ENCODE results near the gene RUFY4. TPM values are rescaled to one million over a fixed set of nuclear protein-coding genes. Genes with fewer than 3 reads are reported as not detected.
A peak's percentile ranks its signal among the peaks of the same experiment; 100 is the strongest.
"Not testable (repeated sequence)": the region's sequence is repeated elsewhere in the genome, so short reads cannot be mapped to it uniquely, and the experiment has no call there.

Gene RUFY4, protein sequence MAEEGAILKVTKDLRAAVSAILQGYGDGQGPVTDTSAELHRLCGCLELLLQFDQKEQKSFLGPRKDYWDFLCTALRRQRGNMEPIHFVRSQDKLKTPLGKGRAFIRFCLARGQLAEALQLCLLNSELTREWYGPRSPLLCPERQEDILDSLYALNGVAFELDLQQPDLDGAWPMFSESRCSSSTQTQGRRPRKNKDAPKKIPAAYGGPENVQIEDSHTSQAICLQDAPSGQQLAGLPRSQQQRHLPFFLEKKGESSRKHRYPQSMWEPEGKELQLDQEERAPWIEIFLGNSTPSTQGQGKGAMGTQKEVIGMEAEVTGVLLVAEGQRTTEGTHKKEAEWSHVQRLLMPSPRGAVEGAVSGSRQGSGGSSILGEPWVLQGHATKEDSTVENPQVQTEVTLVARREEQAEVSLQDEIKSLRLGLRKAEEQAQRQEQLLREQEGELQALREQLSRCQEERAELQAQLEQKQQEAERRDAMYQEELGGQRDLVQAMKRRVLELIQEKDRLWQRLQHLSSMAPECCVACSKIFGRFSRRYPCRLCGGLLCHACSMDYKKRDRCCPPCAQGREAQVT
- polyA plus RNA-seq (2011; rRNA removed) (0.04 TPM in 1 of 2 replicates, not detected in the other), polyA plus RNA-seq (2017; fragmentation: RNase III; extraction: RNeasy Plus Mini Kit Qiagen cat#74134 plus additional on column Dnase treatment) (not detected in 3 replicates), polyA minus RNA-seq (2011; rRNA and poly(A)+ RNA removed) (not detected in 2 replicates)
- not detected in 2 replicates for polyA plus RNA-seq (2012; cell fraction: cytosol; rRNA removed)
- polyA plus RNA-seq (2012; cell fraction: nucleus; rRNA removed) = 0.05 TPM in 1 of 2 replicates, not detected in the other

DNA sequence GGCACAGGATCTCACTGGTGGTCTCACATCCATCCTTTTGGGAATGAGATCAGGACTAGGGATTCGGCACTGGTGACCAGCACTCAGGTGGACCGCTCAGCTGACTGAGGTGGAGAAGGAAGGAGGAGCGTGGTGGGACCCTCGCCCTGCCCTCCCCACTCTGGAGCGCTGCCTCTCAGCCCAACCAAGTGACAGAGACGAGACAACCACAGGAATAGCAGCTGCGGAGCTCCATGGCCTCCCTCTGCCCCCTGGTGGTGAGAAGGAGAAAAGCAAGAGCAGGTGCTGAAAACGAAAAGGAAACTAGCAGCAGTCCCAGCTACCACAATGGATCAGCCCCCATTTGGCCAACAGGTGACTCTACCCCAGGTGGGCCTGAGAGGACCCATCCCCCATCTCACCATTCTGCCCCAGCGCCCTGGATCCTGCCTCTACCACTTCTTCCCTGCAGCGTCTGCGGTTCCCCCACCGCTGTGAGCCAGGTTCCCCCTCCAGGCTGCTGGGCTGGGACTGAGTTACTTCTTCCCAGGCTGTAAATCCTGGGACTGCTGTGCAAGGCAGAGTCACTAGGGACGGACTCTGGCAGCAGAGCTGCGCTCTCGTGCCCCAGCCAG is at the start of gene RUFY4:
TSS of gene RUFY4 (plus strand) at position 533 of the 614 bp plus-strand sequence. CDS start 1,353 bp downstream, outside the sequence.
- H3K9me3 ChIP-seq, H3K4me3 ChIP-seq, H3K4me1 ChIP-seq, POLR2A ChIA-PET: not testable (repeated sequence)
- ATAC-seq (peak; percentile 74 to 84), FAIRE-seq (peak; percentile 59), DNase-seq (ENCODE audit: low read depth in 1 of 2, low spot score in 1 of 2) (peak in 1 of 2 experiments; percentile 67)
- WGBS (ENCODE audit: missing lambda C conversion rate) = 5% methylated on average over 11 of the region's 15 CpGs
- H3K4me2 ChIP-seq = peak within 1 kb of the TSS; percentile 64
- TF ChIP-seq, protein P1, sequence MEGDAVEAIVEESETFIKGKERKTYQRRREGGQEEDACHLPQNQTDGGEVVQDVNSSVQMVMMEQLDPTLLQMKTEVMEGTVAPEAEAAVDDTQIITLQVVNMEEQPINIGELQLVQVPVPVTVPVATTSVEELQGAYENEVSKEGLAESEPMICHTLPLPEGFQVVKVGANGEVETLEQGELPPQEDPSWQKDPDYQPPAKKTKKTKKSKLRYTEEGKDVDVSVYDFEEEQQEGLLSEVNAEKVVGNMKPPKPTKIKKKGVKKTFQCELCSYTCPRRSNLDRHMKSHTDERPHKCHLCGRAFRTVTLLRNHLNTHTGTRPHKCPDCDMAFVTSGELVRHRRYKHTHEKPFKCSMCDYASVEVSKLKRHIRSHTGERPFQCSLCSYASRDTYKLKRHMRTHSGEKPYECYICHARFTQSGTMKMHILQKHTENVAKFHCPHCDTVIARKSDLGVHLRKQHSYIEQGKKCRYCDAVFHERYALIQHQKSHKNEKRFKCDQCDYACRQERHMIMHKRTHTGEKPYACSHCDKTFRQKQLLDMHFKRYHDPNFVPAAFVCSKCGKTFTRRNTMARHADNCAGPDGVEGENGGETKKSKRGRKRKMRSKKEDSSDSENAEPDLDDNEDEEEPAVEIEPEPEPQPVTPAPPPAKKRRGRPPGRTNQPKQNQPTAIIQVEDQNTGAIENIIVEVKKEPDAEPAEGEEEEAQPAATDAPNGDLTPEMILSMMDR (IDR thresholded peaks at IDR 0.05) = peak; percentile 67
- TF ChIP-seq RAD21 (conservative IDR thresholded peaks at IDR 0.05 in 1 of 2, IDR thresholded peaks at IDR 0.05 in 1 of 2) (peak; percentile 60 to 71), SMC3 (IDR thresholded peaks at IDR 0.05) (peak; percentile 61)
- H3K27ac ChIP-seq = peak within 1 kb of the TSS in 1 of 2 experiments; percentile 61; a peak in 1 of 6 replicates
- CTCF ChIA-PET = interaction anchor here (0.5 to 16.7 kb wide), 18 partner anchors 9 to 1588 kb away, joined by 3 to 177 read pairs (median 4); no protein-coding TSS in a partner anchor

DNA sequence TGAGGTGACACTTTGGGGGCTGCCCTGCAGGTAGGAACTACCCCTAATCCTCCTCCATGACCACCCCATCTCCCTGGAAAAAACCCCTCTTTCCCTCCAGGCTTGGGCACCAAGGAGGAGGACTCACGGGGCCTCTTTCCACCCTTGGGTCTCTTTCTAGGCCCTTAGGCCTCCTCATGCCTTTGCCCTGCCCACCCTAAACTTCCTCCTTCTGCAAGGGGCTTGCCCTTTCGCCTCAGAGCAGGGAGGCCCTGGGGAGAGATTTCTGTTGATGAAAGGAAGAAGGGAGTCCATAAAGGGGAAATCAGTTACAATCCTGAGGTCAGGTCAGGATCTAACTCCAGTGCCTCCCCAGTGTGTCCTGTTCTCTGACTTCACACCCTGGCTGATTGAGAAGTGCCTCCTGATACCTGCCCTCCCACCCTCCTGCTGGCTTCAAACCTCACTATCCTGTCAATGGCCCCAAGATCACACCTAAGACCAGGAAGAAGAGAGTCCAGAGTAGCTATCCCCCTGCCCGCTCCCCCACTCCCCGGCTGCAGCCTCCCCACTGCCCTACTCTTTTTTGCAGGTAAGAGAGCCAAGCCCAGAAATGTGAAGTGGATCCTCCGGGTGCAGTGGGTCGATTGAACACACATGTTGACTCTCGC is 49.5 kb upstream of the RUFY4 start:
- WGBS (ENCODE audit: missing lambda C conversion rate) = 83% methylated on average over 7 of the region's 7 CpGs
- no peak overlapping the region for H3K27ac ChIP-seq
- DNase-seq (ENCODE audit: low read depth in 1 of 2, low spot score in 1 of 2) (no peak), ATAC-seq (no peak), FAIRE-seq (no peak)
- peaks cover 10% of the 10 kb centered on the region; the same call in 1 of the 3 replicates for H3K4me1 ChIP-seq
- POLR2A ChIA-PET = no interaction called here
- no peak overlapping the region for H3K4me2 ChIP-seq
- CTCF ChIA-PET = interaction anchor here (0.8 to 1.8 kb wide), 2 partner anchors 230 to 234 kb away, joined by 3 to 7 read pairs; no protein-coding TSS in a partner anchor
- H3K4me3 ChIP-seq = no peak overlapping the region
- no peaks in the 10 kb centered on the region for H3K9me3 ChIP-seq
- TF ChIP-seq FOSB (CRISPR knock-in tag; IDR thresholded peaks at IDR 0.05) (no peak), CBX2 (IDR thresholded peaks at IDR 0.05; ENCODE audit: borderline replicate concordance, low read depth) (no peak), PHF8 (IDR thresholded peaks at IDR 0.05; ENCODE audit: borderline replicate concordance, low read depth) (no peak), NFE2L2 (conservative IDR thresholded peaks at IDR 0.05; ENCODE audit: low read length) (no peak), CEBPB (IDR thresholded peaks at IDR 0.05) (no peak), JUN (IDR thresholded peaks at IDR 0.05) (no peak)
- TF ChIP-seq, protein P2, sequence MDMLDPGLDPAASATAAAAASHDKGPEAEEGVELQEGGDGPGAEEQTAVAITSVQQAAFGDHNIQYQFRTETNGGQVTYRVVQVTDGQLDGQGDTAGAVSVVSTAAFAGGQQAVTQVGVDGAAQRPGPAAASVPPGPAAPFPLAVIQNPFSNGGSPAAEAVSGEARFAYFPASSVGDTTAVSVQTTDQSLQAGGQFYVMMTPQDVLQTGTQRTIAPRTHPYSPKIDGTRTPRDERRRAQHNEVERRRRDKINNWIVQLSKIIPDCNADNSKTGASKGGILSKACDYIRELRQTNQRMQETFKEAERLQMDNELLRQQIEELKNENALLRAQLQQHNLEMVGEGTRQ (IDR thresholded peaks at IDR 0.05) = no peak
- TF ChIP-seq, protein P3, sequence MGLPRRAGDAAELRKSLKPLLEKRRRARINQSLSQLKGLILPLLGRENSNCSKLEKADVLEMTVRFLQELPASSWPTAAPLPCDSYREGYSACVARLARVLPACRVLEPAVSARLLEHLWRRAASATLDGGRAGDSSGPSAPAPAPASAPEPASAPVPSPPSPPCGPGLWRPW (IDR thresholded peaks at IDR 0.05) = no peak
- TF ChIP-seq, protein P4, sequence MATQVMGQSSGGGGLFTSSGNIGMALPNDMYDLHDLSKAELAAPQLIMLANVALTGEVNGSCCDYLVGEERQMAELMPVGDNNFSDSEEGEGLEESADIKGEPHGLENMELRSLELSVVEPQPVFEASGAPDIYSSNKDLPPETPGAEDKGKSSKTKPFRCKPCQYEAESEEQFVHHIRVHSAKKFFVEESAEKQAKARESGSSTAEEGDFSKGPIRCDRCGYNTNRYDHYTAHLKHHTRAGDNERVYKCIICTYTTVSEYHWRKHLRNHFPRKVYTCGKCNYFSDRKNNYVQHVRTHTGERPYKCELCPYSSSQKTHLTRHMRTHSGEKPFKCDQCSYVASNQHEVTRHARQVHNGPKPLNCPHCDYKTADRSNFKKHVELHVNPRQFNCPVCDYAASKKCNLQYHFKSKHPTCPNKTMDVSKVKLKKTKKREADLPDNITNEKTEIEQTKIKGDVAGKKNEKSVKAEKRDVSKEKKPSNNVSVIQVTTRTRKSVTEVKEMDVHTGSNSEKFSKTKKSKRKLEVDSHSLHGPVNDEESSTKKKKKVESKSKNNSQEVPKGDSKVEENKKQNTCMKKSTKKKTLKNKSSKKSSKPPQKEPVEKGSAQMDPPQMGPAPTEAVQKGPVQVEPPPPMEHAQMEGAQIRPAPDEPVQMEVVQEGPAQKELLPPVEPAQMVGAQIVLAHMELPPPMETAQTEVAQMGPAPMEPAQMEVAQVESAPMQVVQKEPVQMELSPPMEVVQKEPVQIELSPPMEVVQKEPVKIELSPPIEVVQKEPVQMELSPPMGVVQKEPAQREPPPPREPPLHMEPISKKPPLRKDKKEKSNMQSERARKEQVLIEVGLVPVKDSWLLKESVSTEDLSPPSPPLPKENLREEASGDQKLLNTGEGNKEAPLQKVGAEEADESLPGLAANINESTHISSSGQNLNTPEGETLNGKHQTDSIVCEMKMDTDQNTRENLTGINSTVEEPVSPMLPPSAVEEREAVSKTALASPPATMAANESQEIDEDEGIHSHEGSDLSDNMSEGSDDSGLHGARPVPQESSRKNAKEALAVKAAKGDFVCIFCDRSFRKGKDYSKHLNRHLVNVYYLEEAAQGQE (IDR thresholded peaks at IDR 0.05) = no peak

Measured in A549 (cell line).